Airway epithelial cell (primary cell): ENCODE measurements around the gene NSUN7. TPM values are rescaled to one million over a fixed set of nuclear protein-coding genes. Genes with fewer than 3 reads are reported as not detected.

Experiments used
- total RNA-seq: library from RNA; depleted of rRNA; stranded (reverse); fragments of >200 nt; gene quantifications from 2 replicates; pipeline ENCODE4 v1.2.3, GENCODE V29; 2015

The NSUN7 gene, protein sequence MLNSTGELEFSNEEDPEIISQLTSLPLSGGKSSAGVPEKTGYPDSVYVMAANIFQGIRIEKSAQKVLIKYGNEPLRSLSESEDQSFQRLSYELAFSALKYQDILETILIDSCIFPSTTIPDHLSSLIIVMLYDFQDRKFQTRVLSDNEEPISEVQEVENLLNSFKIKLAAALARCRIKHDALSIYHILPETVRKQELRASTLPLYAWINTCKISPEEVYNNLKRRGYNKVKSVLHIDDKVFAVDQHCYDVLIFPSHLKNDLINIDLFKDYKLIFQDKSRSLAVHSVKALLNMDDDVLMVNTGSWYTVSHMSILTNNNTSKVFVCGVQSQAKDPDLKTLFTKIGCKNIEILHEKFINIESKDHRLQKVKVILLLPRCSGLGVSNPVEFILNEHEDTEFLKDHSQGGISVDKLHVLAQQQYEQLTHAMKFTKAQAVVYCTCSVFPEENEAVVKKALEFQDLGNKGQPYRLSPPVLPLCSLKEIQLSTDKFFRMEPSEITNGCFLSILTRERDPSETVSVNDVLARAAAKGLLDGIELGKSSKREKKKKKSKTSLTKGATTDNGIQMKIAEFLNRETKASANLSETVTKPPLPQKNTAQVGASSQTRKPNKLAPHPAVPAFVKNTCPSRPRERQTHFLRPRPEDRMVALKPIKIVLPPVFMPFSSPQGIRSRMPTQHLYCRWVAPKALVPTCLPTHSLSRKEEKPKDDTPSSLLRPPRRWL
- total RNA-seq: 1.0 and 1.5 TPM in 2 replicates

DNA sequence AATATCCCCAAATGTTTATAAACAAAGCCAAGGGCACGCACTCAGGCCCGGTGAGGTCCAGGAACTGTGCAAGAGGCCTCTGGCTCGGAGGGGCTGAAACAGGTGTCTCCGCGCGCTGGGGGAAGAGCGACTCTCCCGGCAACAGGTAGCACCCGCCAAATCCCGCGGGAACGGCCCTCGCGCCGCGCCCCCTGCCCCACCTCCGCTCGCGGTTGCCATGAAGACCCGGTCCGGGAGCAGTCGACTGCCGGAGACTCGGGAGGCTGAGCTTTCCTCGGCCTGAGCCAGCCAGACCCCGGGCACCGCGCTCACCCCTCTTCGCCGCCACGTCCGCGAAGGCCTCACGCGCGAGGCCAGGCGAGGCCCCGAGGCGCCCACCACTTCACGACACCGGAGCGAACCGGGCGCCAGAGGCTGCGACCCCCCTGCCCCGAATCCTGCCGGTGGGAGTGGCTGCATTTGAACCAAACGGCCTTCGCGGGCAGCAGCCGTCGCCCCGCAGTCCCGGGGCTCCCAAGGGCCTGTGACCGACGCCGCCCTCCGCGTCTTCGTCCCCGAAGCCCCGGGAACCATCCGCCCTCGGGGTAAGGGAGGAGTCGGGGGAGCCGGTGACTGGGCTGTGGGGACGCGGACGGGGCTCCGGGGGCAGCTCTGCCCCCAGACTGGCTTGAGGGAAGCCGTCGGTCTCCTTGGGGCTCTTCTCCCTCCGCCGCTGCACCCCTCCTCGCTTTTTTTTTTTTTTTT, at the start of gene NSUN7:
TSS of gene NSUN7 (plus strand) at position 239 of the 744 bp plus-strand sequence. CDS start 739 bp downstream, outside the sequence.

Other genes with a start within 250 kb of the NSUN7 start
- 32.1 and 44.1 TPM in 2 replicates for gene RBM47, start 120.1 kb upstream of the NSUN7 start, total RNA-seq